Activated CD8-positive, alpha-beta T cell treated with anti-CD3 and anti-CD28 coated beads for 36 hours (primary cell): Measurements from ENCODE around the gene SPEF2. TPM values are rescaled to one million over a fixed set of nuclear protein-coding genes. Genes with fewer than 3 reads are reported as not detected.

Experiments used
- ATAC-seq: fragments of 200-7000 bp; cut with Tn5 transposase; one replicate; pipeline ENCODE4 v1.10.0; 2021; ENCODE audit warnings: mild to moderate bottlenecking, moderate library complexity
- CTCF ChIA-PET: fragments of 350-600 bp; sonication (Branson Sonifier 250); formaldehyde crosslinking; loops from one replicate; lab custom pipeline; 2021; ENCODE audit warnings: antibody characterized with exemption; lab: Charles Lee
- POLR2A ChIA-PET: fragments of 350-600 bp; sonication (Branson Sonifier 250); formaldehyde crosslinking; loops from one replicate; lab custom pipeline; 2021; ENCODE audit warnings: antibody characterized with exemption; lab: Charles Lee
- DNase-seq: peaks from one replicate; pipeline ENCODE4 v3.0.0-alpha.2; 2020
- H3K27ac Mint-ChIP-seq: one replicate; pipeline ENCODE4 v1.8.0; 2021; ENCODE audit warnings: mild to moderate bottlenecking, mixed read lengths
- H3K27me3 Mint-ChIP-seq: one replicate; pipeline ENCODE4 v1.8.0; 2021; ENCODE audit warnings: mixed read lengths
- H3K36me3 Mint-ChIP-seq: one replicate; pipeline ENCODE4 v1.8.0; 2021; ENCODE audit warnings: low read depth, mixed read lengths
- H3K4me1 Mint-ChIP-seq: one replicate; pipeline ENCODE4 v1.8.0; 2021; ENCODE audit warnings: low read depth, mixed read lengths
- H3K4me3 Mint-ChIP-seq: one replicate; pipeline ENCODE4 v1.8.0; 2021; ENCODE audit warnings: mild to moderate bottlenecking, moderate library complexity, mixed read lengths
- H3K9me3 Mint-ChIP-seq: one replicate; pipeline ENCODE4 v1.8.0; 2021; ENCODE audit warnings: mixed read lengths
- intact Hi-C: fragments of 100-400 bp; cut with micrococcal nuclease; formaldehyde crosslinking; loops from one replicate; pipeline ENCODE4 v1.10.0; 2022
- total RNA-seq, 2 experiments: library from RNA; stranded (reverse); gene quantifications; one replicate each; pipeline ENCODE4 v1.2.3, GENCODE V29; 2021
- TF ChIP-seq, protein P1 (sequence below): fragments of 200-600 bp; IDR thresholded peaks from one replicate; pipeline ENCODE4 v1.8.0; 2022; ENCODE audit warnings: antibody characterized with exemption, mild to moderate bottlenecking

SPEF2 gene
- total RNA-seq, 2 experiments from 2014 or later: 8.4 to 9.9 TPM

DNA sequence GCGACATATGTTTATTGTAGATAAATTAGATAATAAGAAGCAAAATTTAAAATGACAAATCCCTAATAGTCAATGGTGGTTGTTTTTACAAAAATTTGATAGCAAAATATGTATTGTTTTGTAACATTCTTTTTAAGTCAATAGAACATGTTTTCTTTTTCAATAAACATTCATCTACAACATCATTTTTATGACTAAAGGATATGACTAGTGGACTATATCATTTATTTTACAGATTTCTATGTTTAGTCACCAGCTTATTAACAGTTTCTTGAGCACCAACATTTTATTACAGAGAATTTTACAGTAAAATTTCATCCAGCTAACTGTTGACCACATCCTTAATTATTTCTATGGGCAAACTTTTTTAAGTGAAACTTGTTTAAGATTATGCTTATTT lies 124.3 kb downstream of the SPEF2 start:
- Mint-ChIP-seq H3K4me1 (peaks cover 48% of the 10 kb centered on the region), H3K4me3 (no peak overlapping the region), H3K27ac (no peak overlapping the region), H3K27me3 (no peaks in the 10 kb centered on the region), H3K36me3 (peaks cover 14% of the 10 kb centered on the region), H3K9me3 (peaks cover 14% of the 10 kb centered on the region)
- ATAC-seq: no peak
- POLR2A ChIA-PET: interaction anchor here (1.1 kb wide), 1 partner anchor 62 kb away, joined by 3 read pairs; no protein-coding TSS in a partner anchor
- no peak for DNase-seq
- CTCF ChIA-PET: interaction anchor here (1.7 kb wide), 1 partner anchor 91 kb away, joined by 5 read pairs; no protein-coding TSS in a partner anchor
- TF ChIP-seq, protein P1, sequence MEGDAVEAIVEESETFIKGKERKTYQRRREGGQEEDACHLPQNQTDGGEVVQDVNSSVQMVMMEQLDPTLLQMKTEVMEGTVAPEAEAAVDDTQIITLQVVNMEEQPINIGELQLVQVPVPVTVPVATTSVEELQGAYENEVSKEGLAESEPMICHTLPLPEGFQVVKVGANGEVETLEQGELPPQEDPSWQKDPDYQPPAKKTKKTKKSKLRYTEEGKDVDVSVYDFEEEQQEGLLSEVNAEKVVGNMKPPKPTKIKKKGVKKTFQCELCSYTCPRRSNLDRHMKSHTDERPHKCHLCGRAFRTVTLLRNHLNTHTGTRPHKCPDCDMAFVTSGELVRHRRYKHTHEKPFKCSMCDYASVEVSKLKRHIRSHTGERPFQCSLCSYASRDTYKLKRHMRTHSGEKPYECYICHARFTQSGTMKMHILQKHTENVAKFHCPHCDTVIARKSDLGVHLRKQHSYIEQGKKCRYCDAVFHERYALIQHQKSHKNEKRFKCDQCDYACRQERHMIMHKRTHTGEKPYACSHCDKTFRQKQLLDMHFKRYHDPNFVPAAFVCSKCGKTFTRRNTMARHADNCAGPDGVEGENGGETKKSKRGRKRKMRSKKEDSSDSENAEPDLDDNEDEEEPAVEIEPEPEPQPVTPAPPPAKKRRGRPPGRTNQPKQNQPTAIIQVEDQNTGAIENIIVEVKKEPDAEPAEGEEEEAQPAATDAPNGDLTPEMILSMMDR: no peak
- intact Hi-C loops: no loop called here

DNA sequence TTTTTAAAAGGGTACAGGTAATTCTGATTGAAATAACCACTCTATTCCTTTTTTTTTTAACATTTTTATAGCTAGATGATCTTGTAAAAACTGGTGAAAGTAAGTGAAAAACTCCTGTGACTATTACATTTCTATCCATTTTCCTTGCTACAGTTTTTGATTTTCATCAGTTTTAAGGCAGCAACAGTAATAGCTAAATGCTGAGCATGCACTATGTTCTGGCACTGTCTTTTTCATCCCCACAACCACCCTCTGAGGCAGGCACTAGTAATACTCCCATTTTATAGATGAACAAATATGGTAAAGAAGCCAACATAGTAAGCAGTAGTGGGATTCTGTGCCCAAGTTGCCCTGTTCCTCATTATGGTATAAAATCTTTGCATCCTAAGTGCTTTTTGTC lies 126.0 kb downstream of the SPEF2 start:
- DNase-seq: no peak
- intact Hi-C loops: no loop called here
- Mint-ChIP-seq H3K4me1 (peaks cover 49% of the 10 kb centered on the region), H3K9me3 (peaks cover 22% of the 10 kb centered on the region), H3K4me3 (no peak overlapping the region), H3K27ac (no peak overlapping the region), H3K27me3 (no peaks in the 10 kb centered on the region), H3K36me3 (peaks cover 18% of the 10 kb centered on the region)
- POLR2A ChIA-PET: no interaction called here
- ATAC-seq: no peak
- CTCF ChIA-PET: interaction anchor here (0.6 to 1.7 kb wide), 2 partner anchors 9 to 92 kb away, joined by 3 to 5 read pairs; no protein-coding TSS in a partner anchor
- TF ChIP-seq, protein P1: no peak

DNA sequence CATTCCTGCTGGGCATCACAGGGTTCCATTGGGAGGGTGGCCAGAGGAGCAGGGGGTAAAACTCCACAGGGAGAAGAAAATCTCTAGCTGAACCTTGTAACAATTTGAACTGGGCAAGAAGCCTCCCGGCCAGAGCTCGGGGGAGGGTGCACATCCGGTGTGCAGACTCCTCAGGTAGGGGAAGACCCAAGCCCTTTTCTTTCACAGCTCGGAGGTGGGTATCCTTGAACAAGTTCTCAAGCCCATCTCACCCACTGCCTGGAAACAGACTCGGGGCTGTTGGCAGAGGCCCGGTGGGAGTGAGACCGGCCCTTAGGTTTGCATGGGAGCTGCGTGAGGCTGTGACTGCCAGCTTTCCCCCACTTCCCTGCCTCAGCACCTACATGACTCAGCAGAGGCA lies 127.5 kb downstream of the SPEF2 start:
- TF ChIP-seq, protein P1: no peak
- peaks cover 22% of the 10 kb centered on the region for H3K9me3 Mint-ChIP-seq
- H3K36me3 Mint-ChIP-seq: peaks cover 15% of the 10 kb centered on the region
- H3K4me1 Mint-ChIP-seq: peaks cover 43% of the 10 kb centered on the region
- DNase-seq: no peak
- intact Hi-C loops: no loop called here
- ATAC-seq: no peak
- H3K27ac Mint-ChIP-seq: no peak overlapping the region
- H3K27me3 Mint-ChIP-seq: no peaks in the 10 kb centered on the region
- H3K4me3 Mint-ChIP-seq: no peak overlapping the region
- CTCF ChIA-PET: interaction anchor here (1.3 to 1.9 kb wide), 3 partner anchors 33 to 94 kb away, joined by 3 to 10 read pairs (median 5); no protein-coding TSS in a partner anchor
- POLR2A ChIA-PET: interaction anchor here (0.6 to 1.4 kb wide), 2 partner anchors 109 to 274 kb away, joined by 3 read pairs; no protein-coding TSS in a partner anchor

DNA sequence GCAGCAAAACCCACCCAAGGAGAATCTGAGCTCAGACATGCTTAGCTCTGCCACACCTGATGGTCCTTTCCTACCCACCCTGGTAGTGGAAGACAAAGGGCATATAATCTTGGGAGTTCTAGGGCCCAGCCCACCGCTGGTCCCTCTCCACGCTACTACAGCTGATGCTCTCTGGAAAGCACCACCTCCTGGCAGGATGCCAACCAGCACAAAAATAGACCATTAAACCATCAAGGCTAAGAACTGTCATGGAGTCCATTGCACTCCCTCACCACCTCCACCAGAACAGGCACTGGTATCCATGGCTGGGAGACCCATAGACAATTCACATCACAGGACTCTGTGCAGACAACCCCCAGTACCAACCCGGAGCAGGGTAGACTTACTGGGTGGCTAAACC lies 128.0 kb downstream of the SPEF2 start:
- Mint-ChIP-seq H3K9me3 (peaks cover 22% of the 10 kb centered on the region), H3K4me3 (no peak overlapping the region), H3K27me3 (no peaks in the 10 kb centered on the region), H3K36me3 (peaks cover 15% of the 10 kb centered on the region), H3K27ac (no peak overlapping the region), H3K4me1 (peaks cover 39% of the 10 kb centered on the region)
- ATAC-seq (no peak), DNase-seq (peak; percentile 2)
- TF ChIP-seq, protein P1: no peak
- ChIA-PET CTCF (interaction anchor here (1.3 to 1.9 kb wide), 3 partner anchors 33 to 94 kb away, joined by 3 to 10 read pairs (median 5); no protein-coding TSS in a partner anchor), POLR2A (interaction anchor here (1.4 kb wide), 1 partner anchor 109 kb away, joined by 3 read pairs; no protein-coding TSS in a partner anchor)
- intact Hi-C loops: no loop called here

DNA sequence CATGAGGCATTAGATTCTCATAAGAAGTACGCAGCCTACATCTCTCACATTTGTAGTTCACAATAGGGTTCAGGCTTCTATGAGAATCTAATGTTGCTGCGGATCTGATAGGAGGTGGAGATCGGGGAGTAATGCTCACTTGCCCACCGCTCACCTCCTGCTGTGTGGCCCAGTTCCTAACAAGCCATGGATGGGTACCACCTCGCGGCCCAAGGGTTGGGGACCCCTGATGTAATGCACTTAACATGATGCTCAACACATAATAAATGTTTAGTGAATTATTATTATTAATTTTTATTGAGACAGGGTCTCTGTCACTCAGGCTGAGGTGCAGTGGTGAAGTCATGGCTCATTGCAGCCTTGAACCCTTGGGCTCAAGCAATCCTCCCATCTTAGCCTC lies 134.3 kb downstream of the SPEF2 start:
- no peaks in the 10 kb centered on the region for H3K27me3 Mint-ChIP-seq
- H3K27ac Mint-ChIP-seq: no peak overlapping the region
- peaks cover 13% of the 10 kb centered on the region for H3K4me1 Mint-ChIP-seq
- intact Hi-C loops: no loop called here
- CTCF ChIA-PET: interaction anchor here (0.7 to 0.9 kb wide), 2 partner anchors 8 to 29 kb away, joined by 3 read pairs; no protein-coding TSS in a partner anchor
- no peak overlapping the region for H3K4me3 Mint-ChIP-seq
- ATAC-seq (no peak), DNase-seq (no peak)
- peaks cover 14% of the 10 kb centered on the region for H3K9me3 Mint-ChIP-seq
- TF ChIP-seq, protein P1: no peak
- peaks cover 11% of the 10 kb centered on the region for H3K36me3 Mint-ChIP-seq
- POLR2A ChIA-PET: no interaction called here
